Panc1 (cell line): ENCODE data around the gene COL4A2. TPM values are rescaled to one million over a fixed set of nuclear protein-coding genes. Genes with fewer than 3 reads are reported as not detected.
"Not testable (repeated sequence)": the region's sequence is repeated elsewhere in the genome, so short reads cannot be mapped to it uniquely, and the experiment has no call there.

Experiments
- ATAC-seq: fragments of 200-7000 bp; cut with Tn5 transposase; 2 replicates; pipeline ENCODE4 v1.9.1; 2020; ENCODE audit warnings: mild to moderate bottlenecking, moderate library complexity
- BruUV-seq: library from RNA; stranded (reverse); fragments of 400-500 nt; replicated peaks from 2 replicates; lab custom pipeline; 2021; lab: Mats Ljungman, UMichigan
- CTCF ChIA-PET: fragments of 300-600 bp; sonication (Branson Sonifier 250); formaldehyde crosslinking; loops from one replicate; lab custom pipeline; 2022; ENCODE audit warnings: antibody characterized with exemption; lab: Charles Lee
- POLR2A ChIA-PET: fragments of 300-600 bp; sonication (Branson Sonifier 250); formaldehyde crosslinking; loops from one replicate; lab custom pipeline; 2022; ENCODE audit warnings: antibody characterized with exemption; lab: Charles Lee
- DNase-seq: peaks from one replicate; pipeline ENCODE4 v3.0.0-alpha.2; 2010; ENCODE audit warnings: low read depth, low spot score
- H3K27ac ChIP-seq: 2 replicates; pipeline ENCODE4 v1.5.1; 2011; ENCODE audit warnings: mild to moderate bottlenecking, low read length, inconsistent platforms
- H3K27me3 ChIP-seq: fragments of 200-500 bp; sonication (Bioruptor generic); 2 replicates; pipeline ENCODE4 v1.6.0; 2014; ENCODE audit warnings: low read length, inconsistent platforms; ENCODE audit not compliant: control insufficient read depth, insufficient read depth
- H3K36me3 ChIP-seq: fragments of 200-500 bp; sonication (Bioruptor generic); 2 replicates; pipeline ENCODE4 v1.5.1; 2014; ENCODE audit warnings: inconsistent platforms, mild to moderate bottlenecking, low read length, moderate library complexity; ENCODE audit not compliant: control insufficient read depth, insufficient read depth
- H3K4me1 ChIP-seq: 2 replicates; pipeline ENCODE4 v1.5.1; 2011; ENCODE audit warnings: inconsistent platforms, mild to moderate bottlenecking, low read length, moderate library complexity; ENCODE audit not compliant: control insufficient read depth, insufficient read depth
- H3K4me3 ChIP-seq, 2 experiments: 2 replicates each; pipeline ENCODE4 v1.5.1; 2011 to 2012; ENCODE audit warnings: low read depth in 2 of 2, low read length in 2 of 2, mild to moderate bottlenecking in 2 of 2, inconsistent platforms in 1 of 2, moderate library complexity in 1 of 2
- H3K9me3 ChIP-seq: fragments of 200-500 bp; sonication (Bioruptor generic); 2 replicates; pipeline ENCODE4 v1.5.1; 2014; ENCODE audit warnings: low read depth, mild to moderate bottlenecking, inconsistent platforms, low read length, moderate library complexity; ENCODE audit not compliant: control insufficient read depth, insufficient read depth
- CTCF ChIP-seq: fragments of 450-650 bp; IDR thresholded peaks from 2 replicates; pipeline ENCODE4 v1.5.1; 2017; ENCODE audit warnings: mild to moderate bottlenecking
- POLR2AphosphoS5 ChIP-seq: IDR thresholded peaks from 2 replicates; pipeline ENCODE4 v1.6.1; 2012; ENCODE audit warnings: mild to moderate bottlenecking, low read depth, low read length, moderate library complexity
- REST ChIP-seq, 2 experiments: IDR thresholded peaks; 2 replicates each; pipeline ENCODE4 v1.6.1; 2011 to 2012; ENCODE audit warnings: low read depth in 2 of 2, control low read depth in 1 of 2, low read length in 1 of 2, mild to moderate bottlenecking in 1 of 2, moderate library complexity in 1 of 2; ENCODE audit not compliant: insufficient read depth in 1 of 2
- SIN3A ChIP-seq: IDR thresholded peaks from 2 replicates; pipeline ENCODE4 v1.6.1; 2012; ENCODE audit warnings: low read depth, mild to moderate bottlenecking, low read length, moderate library complexity, borderline replicate concordance; ENCODE audit not compliant: insufficient read depth
- TCF7L2 ChIP-seq: IDR thresholded peaks from 2 replicates; pipeline ENCODE4 v1.6.1; 2011; ENCODE audit warnings: mild to moderate bottlenecking, low read depth, low read length, inconsistent platforms
- in situ Hi-C: cut with HindIII; loops from 2 replicates; pipeline ENCODE4 v1.10.0; 2016; ENCODE audit warnings: low sequenced_read_pairs, low pct_unique_long_range_greater_than_20kb
- intact Hi-C: fragments of 100-400 bp; cut with micrococcal nuclease; formaldehyde crosslinking; loops from one replicate; pipeline ENCODE4 v1.10.0; 2022; ENCODE audit not compliant: unreplicated experiment
- total RNA-seq: library from RNA; stranded (reverse); gene quantifications from one replicate; pipeline ENCODE4 v1.2.1, GENCODE V29; 2021; ENCODE audit not compliant: unreplicated experiment

Gene COL4A2
- total RNA-seq, 1 experiment from 2014 or later, result 3.0 TPM

DNA sequence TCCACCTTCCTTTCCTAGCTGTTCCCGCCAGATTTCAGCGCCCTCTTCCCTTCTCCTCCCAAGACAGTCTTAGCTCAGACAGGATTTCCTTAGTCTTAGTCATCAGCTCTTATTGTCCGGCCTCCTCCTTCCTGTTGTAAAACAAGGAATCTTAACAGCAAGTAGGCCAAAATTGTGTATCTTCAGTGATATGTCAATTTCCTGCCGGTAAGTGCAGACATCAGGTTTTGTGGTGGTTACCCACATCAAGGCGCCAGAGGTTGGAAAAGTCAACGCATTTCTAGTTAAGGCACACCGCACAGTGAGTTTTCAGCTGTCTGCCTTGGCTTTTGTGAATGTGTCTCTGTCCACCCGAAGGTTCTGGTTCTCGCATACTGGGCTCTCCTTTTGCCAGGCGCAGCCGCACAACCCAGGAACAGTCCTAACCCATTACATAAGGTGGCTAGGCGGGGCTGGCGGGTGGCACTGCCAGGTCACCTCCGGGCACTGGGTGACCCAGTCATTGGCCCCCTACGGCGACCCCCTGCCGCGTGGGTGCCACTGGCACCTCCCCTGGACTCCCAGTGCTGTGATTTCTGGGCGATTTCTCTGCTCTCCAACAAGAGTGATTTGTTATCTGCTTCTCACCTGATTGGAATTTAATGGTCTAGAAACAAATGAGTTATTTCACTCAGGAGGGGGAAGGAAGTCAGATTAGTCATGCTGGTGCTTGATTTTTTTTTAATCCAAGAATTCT, 12.9 kb downstream of the COL4A2 start:
- Histone ChIP-seq H3K4me3 (no peak overlapping the region), H3K27ac (no peak overlapping the region), H3K4me1 (no peaks in the 10 kb centered on the region), H3K27me3 (no peaks in the 10 kb centered on the region), H3K9me3 (no peaks in the 10 kb centered on the region), H3K36me3 (no peaks in the 10 kb centered on the region)
- DNase-seq (no peak), ATAC-seq (no peak)
- TF ChIP-seq CTCF (no peak), REST (IDR thresholded peaks at IDR 0.05; ENCODE audit: insufficient read depth in 1 of 2, low read depth in 2 of 2, low read length in 1 of 2) (no peak), SIN3A (no peak), POLR2AphosphoS5 (no peak), TCF7L2 (no peak)
- in situ Hi-C loops, result no loop called here
- POLR2A ChIA-PET, result no interaction called here
- CTCF ChIA-PET, result no interaction called here
- BruUV-seq, result no TSS peak
- intact Hi-C loops, result no loop called here

DNA sequence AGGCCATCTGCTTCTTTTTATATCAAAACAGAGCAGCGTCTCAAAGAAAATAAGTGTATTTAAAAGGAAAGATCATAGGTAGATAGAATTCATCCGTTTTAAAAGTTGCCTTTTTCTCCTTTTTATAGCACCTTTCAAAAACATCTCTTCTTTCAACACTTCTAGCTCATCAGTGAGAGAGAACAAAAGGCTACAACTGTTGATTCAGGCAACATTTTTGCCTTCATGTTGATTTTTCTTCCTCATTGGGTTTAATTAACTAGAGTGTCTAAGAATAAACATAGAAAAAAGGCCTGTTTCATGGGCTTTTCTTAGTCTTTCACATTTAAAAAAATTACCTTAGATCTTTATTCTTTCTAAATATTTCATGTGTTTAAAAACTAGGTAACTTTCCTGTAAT, 13.6 kb downstream of the COL4A2 start:
- ChIA-PET CTCF (no interaction called here), POLR2A (no interaction called here)
- Histone ChIP-seq H3K27ac (no peak overlapping the region), H3K36me3 (no peaks in the 10 kb centered on the region), H3K4me3 (no peak overlapping the region), H3K4me1 (no peaks in the 10 kb centered on the region), H3K9me3 (no peaks in the 10 kb centered on the region), H3K27me3 (no peaks in the 10 kb centered on the region)
- intact Hi-C loops (no loop called here), in situ Hi-C loops (no loop called here)
- ATAC-seq, result no peak
- DNase-seq, result no peak
- no TSS peak for BruUV-seq
- TF ChIP-seq REST (IDR thresholded peaks at IDR 0.05; ENCODE audit: insufficient read depth in 1 of 2, low read depth in 2 of 2, low read length in 1 of 2) (no peak), TCF7L2 (no peak), POLR2AphosphoS5 (no peak), SIN3A (no peak), CTCF (no peak)

GRCh38 chr13:110321573-110321972, 14.5 kb downstream of the COL4A2 start:
- H3K9me3 ChIP-seq, BruUV-seq, ATAC-seq, H3K27ac ChIP-seq, DNase-seq, CTCF ChIA-PET, in situ Hi-C loops, H3K4me3 ChIP-seq, H3K27me3 ChIP-seq, H3K36me3 ChIP-seq, POLR2A ChIA-PET, H3K4me1 ChIP-seq, intact Hi-C loops: not testable (repeated sequence)
